Activated T-cell treated with anti-CD3 and anti-CD28 coated beads, Interleukin-2, amount 50 U/mL, for 4 hours (primary cell): Measurements from ENCODE around the gene OR52B6. TPM values are rescaled to one million over a fixed set of nuclear protein-coding genes. Genes with fewer than 3 reads are reported as not detected.

ENCODE experiments used
- ATAC-seq, 2 donors: fragments of 200-7000 bp; cut with Tn5 transposase; one replicate each; pipeline ENCODE4 v1.10.0; 2021
- DNase-seq: peaks from one replicate; pipeline ENCODE4 v3.0.0-alpha.2; 2020
- H3K27me3 Mint-ChIP-seq: one replicate; pipeline ENCODE4 v1.8.0; 2021; ENCODE audit warnings: low read depth, mixed read lengths
- H3K36me3 Mint-ChIP-seq: one replicate; pipeline ENCODE4 v1.8.0; 2022; ENCODE audit warnings: mixed read lengths; ENCODE audit not compliant: insufficient read depth
- H3K4me1 Mint-ChIP-seq: one replicate; pipeline ENCODE4 v1.8.0; 2021; ENCODE audit warnings: low read depth, mixed read lengths
- H3K4me3 Mint-ChIP-seq: one replicate; pipeline ENCODE4 v1.8.0; 2021; ENCODE audit warnings: mild to moderate bottlenecking, moderate library complexity, mixed read lengths
- H3K9me3 Mint-ChIP-seq: one replicate; pipeline ENCODE4 v1.8.0; 2021; ENCODE audit warnings: mixed read lengths
- total RNA-seq, 3 donors: library from RNA; stranded (reverse); gene quantifications; one replicate each; pipeline ENCODE4 v1.2.1, GENCODE V29; 2021

The OR52B6 gene
- not detected for total RNA-seq

GRCh38 chr11:5580577-5580976 lies at the start of gene OR52B6:
Gene OR52B6, plus strand, starts transcription at chr11:5580877. Its CDS starts 0 bp downstream, at chr11:5580877.
- no peaks in the 10 kb centered on the region for H3K36me3 Mint-ChIP-seq
- ATAC-seq (no peak), DNase-seq (no peak)
- no peaks in the 10 kb centered on the region for H3K4me1 Mint-ChIP-seq
- no peak within 1 kb of the TSS for H3K4me3 Mint-ChIP-seq
- H3K27me3 Mint-ChIP-seq, result peaks cover 2% of the 10 kb centered on the region
- H3K9me3 Mint-ChIP-seq, result peaks cover 4% of the 10 kb centered on the region

GRCh38 chr11:5531053-5531831 lies 49.4 kb upstream of the OR52B6 start:
- Mint-ChIP-seq H3K27me3 (no peaks in the 10 kb centered on the region), H3K4me1 (no peaks in the 10 kb centered on the region), H3K36me3 (no peaks in the 10 kb centered on the region), H3K9me3 (peaks cover 1% of the 10 kb centered on the region), H3K4me3 (no peak overlapping the region)
- no peak for ATAC-seq
- no peak for DNase-seq

GRCh38 chr11:5534046-5534445 lies 46.6 kb upstream of the OR52B6 start:
- H3K27me3 Mint-ChIP-seq, result no peaks in the 10 kb centered on the region
- DNase-seq (no peak), ATAC-seq (no peak)
- peaks cover 10% of the 10 kb centered on the region for H3K9me3 Mint-ChIP-seq
- H3K36me3 Mint-ChIP-seq, result no peaks in the 10 kb centered on the region
- no peak overlapping the region for H3K4me3 Mint-ChIP-seq
- no peaks in the 10 kb centered on the region for H3K4me1 Mint-ChIP-seq

GRCh38 chr11:5536482-5536881 lies 44.2 kb upstream of the OR52B6 start:
- Mint-ChIP-seq H3K4me1 (no peaks in the 10 kb centered on the region), H3K4me3 (no peak overlapping the region), H3K27me3 (peaks cover 3% of the 10 kb centered on the region), H3K36me3 (no peaks in the 10 kb centered on the region), H3K9me3 (peaks cover 10% of the 10 kb centered on the region)
- ATAC-seq, result no peak
- no peak for DNase-seq

GRCh38 chr11:5541427-5541826 lies 39.2 kb upstream of the OR52B6 start:
- DNase-seq, result no peak
- Mint-ChIP-seq H3K4me1 (no peaks in the 10 kb centered on the region), H3K4me3 (no peak overlapping the region), H3K36me3 (no peaks in the 10 kb centered on the region), H3K9me3 (peaks cover 6% of the 10 kb centered on the region), H3K27me3 (peaks cover 3% of the 10 kb centered on the region)
- ATAC-seq, result no peak

GRCh38 chr11:5546457-5546856 lies 34.2 kb upstream of the OR52B6 start:
- no peaks in the 10 kb centered on the region for H3K9me3 Mint-ChIP-seq
- no peak for ATAC-seq
- no peaks in the 10 kb centered on the region for H3K36me3 Mint-ChIP-seq
- peaks cover 6% of the 10 kb centered on the region for H3K27me3 Mint-ChIP-seq
- no peak overlapping the region for H3K4me3 Mint-ChIP-seq
- H3K4me1 Mint-ChIP-seq, result no peaks in the 10 kb centered on the region
- DNase-seq, result no peak

- H3K9me3 Mint-ChIP-seq, result no peaks in the 10 kb centered on the region
- no peak overlapping the region for H3K4me3 Mint-ChIP-seq
- peaks cover 6% of the 10 kb centered on the region for H3K27me3 Mint-ChIP-seq
- ATAC-seq (no peak), DNase-seq (no peak)
- no peaks in the 10 kb centered on the region for H3K36me3 Mint-ChIP-seq
- H3K4me1 Mint-ChIP-seq, result no peaks in the 10 kb centered on the region
Measured at GRCh38 chr11:5547982-5548381, 32.7 kb upstream of the OR52B6 start.

- no peaks in the 10 kb centered on the region for H3K4me1 Mint-ChIP-seq
- no peaks in the 10 kb centered on the region for H3K36me3 Mint-ChIP-seq
- peaks cover 6% of the 10 kb centered on the region for H3K27me3 Mint-ChIP-seq
- DNase-seq, result no peak
- no peaks in the 10 kb centered on the region for H3K9me3 Mint-ChIP-seq
- ATAC-seq, result no peak
- no peak within 1 kb of the TSS for H3K4me3 Mint-ChIP-seq
Measured at GRCh38 chr11:5548440-5548839, 32.2 kb upstream of the OR52B6 start, which contains the start of gene OR52H1. Gene OR52H1, minus strand, starts transcription at chr11:5548540. Its CDS starts 3,035 bp downstream, at chr11:5545505.

- peaks cover 6% of the 10 kb centered on the region for H3K27me3 Mint-ChIP-seq
- H3K4me1 Mint-ChIP-seq, result no peaks in the 10 kb centered on the region
- H3K36me3 Mint-ChIP-seq, result no peaks in the 10 kb centered on the region
- no peak overlapping the region for H3K4me3 Mint-ChIP-seq
- no peak for ATAC-seq
- DNase-seq, result no peak
- no peaks in the 10 kb centered on the region for H3K9me3 Mint-ChIP-seq
Measured at GRCh38 chr11:5550440-5551095, 30.1 kb upstream of the OR52B6 start.

- Mint-ChIP-seq H3K4me3 (no peak overlapping the region), H3K4me1 (no peaks in the 10 kb centered on the region), H3K36me3 (no peaks in the 10 kb centered on the region), H3K9me3 (no peaks in the 10 kb centered on the region), H3K27me3 (peaks cover 7% of the 10 kb centered on the region)
- no peak for DNase-seq
- ATAC-seq, result no peak
Measured at GRCh38 chr11:5553343-5553742, 27.3 kb upstream of the OR52B6 start.

GRCh38 chr11:5556596-5557188 lies 24.0 kb upstream of the OR52B6 start:
- ATAC-seq (no peak), DNase-seq (no peak)
- no peaks in the 10 kb centered on the region for H3K36me3 Mint-ChIP-seq
- H3K9me3 Mint-ChIP-seq, result no peaks in the 10 kb centered on the region
- H3K4me3 Mint-ChIP-seq, result no peak overlapping the region
- H3K4me1 Mint-ChIP-seq, result no peaks in the 10 kb centered on the region
- H3K27me3 Mint-ChIP-seq, result peaks cover 4% of the 10 kb centered on the region

GRCh38 chr11:5557751-5558150 lies 22.9 kb upstream of the OR52B6 start:
- H3K27me3 Mint-ChIP-seq, result peaks cover 4% of the 10 kb centered on the region
- ATAC-seq (no peak), DNase-seq (no peak)
- no peaks in the 10 kb centered on the region for H3K4me1 Mint-ChIP-seq
- H3K9me3 Mint-ChIP-seq, result no peaks in the 10 kb centered on the region
- H3K4me3 Mint-ChIP-seq, result no peak overlapping the region
- H3K36me3 Mint-ChIP-seq, result no peaks in the 10 kb centered on the region

- DNase-seq, result no peak
- Mint-ChIP-seq H3K9me3 (peaks cover 8% of the 10 kb centered on the region), H3K27me3 (peaks cover 2% of the 10 kb centered on the region), H3K36me3 (no peaks in the 10 kb centered on the region), H3K4me3 (no peak overlapping the region), H3K4me1 (peaks cover 3% of the 10 kb centered on the region)
- ATAC-seq, result no peak
Measured at GRCh38 chr11:5564259-5565019, 16.2 kb upstream of the OR52B6 start.

- DNase-seq, result no peak
- no peaks in the 10 kb centered on the region for H3K9me3 Mint-ChIP-seq
- H3K27me3 Mint-ChIP-seq, result peaks cover 2% of the 10 kb centered on the region
- no peak overlapping the region for H3K4me3 Mint-ChIP-seq
- no peaks in the 10 kb centered on the region for H3K36me3 Mint-ChIP-seq
- ATAC-seq, result no peak
- H3K4me1 Mint-ChIP-seq, result no peaks in the 10 kb centered on the region
Measured at GRCh38 chr11:5574654-5575053, 6.0 kb upstream of the OR52B6 start.
